Retinal pigment epithelial cell (primary cell): ENCODE results near the gene INPP4A.
A peak's percentile ranks its signal among the peaks of the same experiment; 100 is the strongest.
"Not testable (repeated sequence)": the region's sequence is repeated elsewhere in the genome, so short reads cannot be mapped to it uniquely, and the experiment has no call there.

ENCODE experiments used
- DNase-seq: peaks from one replicate; pipeline ENCODE4 v3.0.0-alpha.2; 2010; ENCODE audit warnings: low read depth
- H3K4me3 ChIP-seq: 2 replicates; pipeline ENCODE4 v1.5.1; 2011; ENCODE audit warnings: mild to moderate bottlenecking, low read length, control low read depth, moderate library complexity
- CTCF ChIP-seq: conservative IDR thresholded peaks from 2 replicates; pipeline ENCODE4 v1.5.1; 2011; ENCODE audit warnings: low read depth, low read length, control low read depth, inconsistent platforms

INPP4A gene

GRCh38 chr2:98589489-98589888 is 144.8 kb downstream of the INPP4A start:
- no peak for DNase-seq
- TF ChIP-seq CTCF, result no peak
- no peak overlapping the region for H3K4me3 ChIP-seq

GRCh38 chr2:98592565-98592964 is 147.9 kb downstream of the INPP4A start:
- no peak for DNase-seq
- no peak overlapping the region for H3K4me3 ChIP-seq
- TF ChIP-seq CTCF, result no peak

GRCh38 chr2:98594665-98595064 is 150.0 kb downstream of the INPP4A start:
- H3K4me3 ChIP-seq, DNase-seq: not testable (repeated sequence)

GRCh38 chr2:98598781-98599428 is 154.2 kb downstream of the INPP4A start:
- H3K4me3 ChIP-seq, result no peak overlapping the region
- DNase-seq, result no peak
- TF ChIP-seq CTCF, result no peak

GRCh38 chr2:98601532-98602132 is 157.0 kb downstream of the INPP4A start:
- DNase-seq, result peak; percentile 16
- TF ChIP-seq CTCF, result peak; percentile 83
- H3K4me3 ChIP-seq, result no peak overlapping the region

GRCh38 chr2:98604547-98604946 is 159.9 kb downstream of the INPP4A start:
- DNase-seq, result no peak
- H3K4me3 ChIP-seq, result no peak overlapping the region

GRCh38 chr2:98605076-98605475 is 160.4 kb downstream of the INPP4A start:
- H3K4me3 ChIP-seq, result no peak overlapping the region
- no peak for DNase-seq
- no peak for TF ChIP-seq CTCF

More at GRCh38 chr2:98604547-98604946, 159.9 kb downstream of the INPP4A start:
- no peak for TF ChIP-seq CTCF
